GM12801 (cell line): ENCODE data around the gene PTH.

Experiments
- TF ChIP-seq, protein P1 (sequence below): IDR thresholded peaks from one replicate; pipeline ENCODE4 v1.5.1; 2011; ENCODE audit warnings: control low read depth; ENCODE audit not compliant: insufficient read length; ENCODE audit errors: extremely low read depth

Gene PTH

DNA sequence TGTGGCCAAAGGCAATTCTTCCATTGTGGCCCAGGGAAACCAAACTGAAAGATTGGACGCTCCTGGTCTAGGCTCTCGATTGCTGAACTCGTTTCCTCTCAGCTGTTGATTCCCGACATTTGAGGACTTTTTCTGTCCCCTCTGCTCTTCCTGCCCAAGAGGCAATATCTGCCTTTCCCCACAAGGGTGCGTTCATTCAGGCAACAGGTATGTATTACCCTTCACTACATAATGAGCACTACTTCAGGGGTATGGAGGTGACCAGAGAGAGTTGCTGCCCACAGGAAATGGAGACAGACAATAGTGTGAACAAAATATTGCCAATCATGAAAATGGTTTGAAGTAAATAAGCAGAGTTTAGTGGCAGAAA lies 8.2 kb downstream of the PTH start:
- TF ChIP-seq, protein P1, sequence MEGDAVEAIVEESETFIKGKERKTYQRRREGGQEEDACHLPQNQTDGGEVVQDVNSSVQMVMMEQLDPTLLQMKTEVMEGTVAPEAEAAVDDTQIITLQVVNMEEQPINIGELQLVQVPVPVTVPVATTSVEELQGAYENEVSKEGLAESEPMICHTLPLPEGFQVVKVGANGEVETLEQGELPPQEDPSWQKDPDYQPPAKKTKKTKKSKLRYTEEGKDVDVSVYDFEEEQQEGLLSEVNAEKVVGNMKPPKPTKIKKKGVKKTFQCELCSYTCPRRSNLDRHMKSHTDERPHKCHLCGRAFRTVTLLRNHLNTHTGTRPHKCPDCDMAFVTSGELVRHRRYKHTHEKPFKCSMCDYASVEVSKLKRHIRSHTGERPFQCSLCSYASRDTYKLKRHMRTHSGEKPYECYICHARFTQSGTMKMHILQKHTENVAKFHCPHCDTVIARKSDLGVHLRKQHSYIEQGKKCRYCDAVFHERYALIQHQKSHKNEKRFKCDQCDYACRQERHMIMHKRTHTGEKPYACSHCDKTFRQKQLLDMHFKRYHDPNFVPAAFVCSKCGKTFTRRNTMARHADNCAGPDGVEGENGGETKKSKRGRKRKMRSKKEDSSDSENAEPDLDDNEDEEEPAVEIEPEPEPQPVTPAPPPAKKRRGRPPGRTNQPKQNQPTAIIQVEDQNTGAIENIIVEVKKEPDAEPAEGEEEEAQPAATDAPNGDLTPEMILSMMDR: no peak

DNA sequence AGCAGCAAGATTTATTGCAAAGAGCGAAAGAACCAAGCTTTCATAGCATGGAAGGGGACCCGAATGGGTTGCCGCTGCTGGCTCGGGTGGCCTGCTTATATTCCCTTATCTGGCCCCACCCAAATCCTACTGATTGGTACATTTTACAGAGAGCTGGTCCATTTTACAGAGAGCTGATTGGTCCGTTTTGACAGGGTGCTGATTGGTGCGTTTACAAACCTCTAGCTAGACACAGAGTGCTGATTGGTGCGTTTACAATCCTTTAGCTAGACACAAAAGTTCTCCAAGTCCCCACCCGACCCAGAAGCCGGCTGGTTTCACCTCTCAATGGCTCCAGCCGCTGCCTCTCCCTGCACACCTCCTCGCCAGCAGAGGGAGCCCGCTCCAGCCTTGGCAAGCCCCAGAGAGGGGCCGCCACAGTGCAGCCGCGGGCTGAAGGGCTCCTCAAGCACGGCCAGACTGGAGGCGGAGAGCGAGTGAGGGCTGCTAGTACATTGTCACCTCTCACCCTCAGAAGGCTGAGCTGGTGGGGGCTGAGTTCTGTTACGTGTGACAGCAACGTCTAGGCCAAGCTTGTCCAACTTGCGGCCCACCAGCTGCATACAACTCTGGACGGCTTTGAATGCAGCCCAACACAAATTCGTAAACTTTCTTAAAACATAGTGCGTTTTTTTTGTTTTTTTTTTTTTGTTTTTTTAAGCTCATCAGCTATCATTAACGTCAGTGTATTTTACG lies 8.7 kb downstream of the PTH start:
- TF ChIP-seq, protein P1: no peak

DNA sequence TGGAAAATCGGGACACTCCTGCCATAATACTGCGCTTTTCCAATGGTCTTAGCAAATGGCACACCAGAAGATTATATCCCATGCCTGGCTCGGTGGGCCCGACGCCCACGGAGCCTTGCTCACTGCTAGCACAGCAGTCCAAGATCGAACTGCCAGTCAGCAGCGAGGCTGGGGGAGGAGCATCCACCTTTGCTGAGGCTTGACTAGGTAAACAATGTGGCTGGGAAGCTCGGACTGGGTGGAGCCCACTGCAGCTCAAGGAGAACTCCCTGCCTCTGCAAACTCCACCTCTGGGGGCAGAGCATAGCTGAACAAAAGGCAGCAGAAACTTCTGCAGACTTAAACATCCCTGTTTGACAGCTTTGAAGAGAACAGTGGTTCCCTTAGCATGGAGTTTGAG lies 15.6 kb downstream of the PTH start:
- TF ChIP-seq, protein P1: no peak

DNA sequence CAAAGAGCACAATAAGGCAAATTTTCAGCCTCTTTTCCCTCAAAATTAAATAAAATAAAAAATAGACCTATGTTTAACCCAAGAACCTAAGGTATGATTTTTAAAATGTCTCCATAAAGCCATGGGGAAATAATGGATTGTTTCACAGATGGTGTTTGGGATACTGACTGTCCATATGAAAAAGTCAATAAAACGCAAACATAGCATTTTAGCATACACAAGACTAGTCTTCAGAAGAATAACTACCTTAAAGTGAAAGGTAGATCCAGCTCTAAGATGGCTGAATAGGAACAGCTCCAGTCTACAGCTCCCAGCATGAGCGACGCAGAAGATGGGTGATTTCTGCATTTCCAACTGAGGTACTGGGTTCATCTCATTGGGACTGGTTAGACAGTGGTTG lies 16.1 kb downstream of the PTH start:
- TF ChIP-seq, protein P1: no peak

DNA sequence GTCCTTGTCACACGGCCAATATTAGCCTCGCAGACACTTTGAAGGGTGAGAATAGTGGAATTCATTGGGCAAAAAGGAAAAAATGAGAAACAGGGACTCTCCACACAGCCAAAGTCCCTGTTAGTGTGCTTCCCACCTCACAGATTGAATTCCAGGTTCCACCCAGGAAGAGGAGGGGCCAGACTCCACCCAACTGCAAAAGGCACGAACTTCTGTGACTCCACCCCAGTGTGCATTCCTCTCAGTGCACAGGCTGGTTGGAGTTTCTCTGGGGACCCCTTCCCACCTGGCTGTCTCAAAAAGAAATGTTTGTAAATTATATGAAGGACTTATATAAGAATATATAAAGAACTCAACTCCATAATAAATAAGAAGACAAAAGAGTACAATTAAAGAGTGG lies 20.7 kb downstream of the PTH start:
- TF ChIP-seq, protein P1: no peak

GRCh38 chr11:13473013-13473722 lies 22.6 kb downstream of the PTH start:
- TF ChIP-seq, protein P1: no peak

DNA sequence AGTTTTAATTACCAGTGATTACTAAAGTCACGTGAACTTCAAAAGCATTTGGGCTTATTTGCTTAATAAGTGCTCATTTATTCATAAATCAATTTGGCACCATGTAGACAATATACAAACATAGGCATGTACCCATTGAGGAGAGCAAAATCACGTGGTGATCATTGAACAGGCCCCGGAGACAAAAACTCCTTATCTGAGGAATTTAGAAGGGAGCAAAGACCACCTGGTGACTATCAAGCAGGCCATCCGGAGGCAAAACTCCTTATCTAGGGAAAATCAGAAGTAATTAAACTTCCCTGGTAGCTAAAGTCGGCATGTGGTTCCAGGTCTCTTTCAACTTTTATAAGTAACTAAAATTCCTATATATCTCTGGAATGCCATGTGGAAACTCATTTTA lies 27.0 kb downstream of the PTH start:
- TF ChIP-seq, protein P1: no peak
